ENCODE results near the gene CHRNA10.
"Not testable (repeated sequence)": the region's sequence is repeated elsewhere in the genome, so short reads cannot be mapped to it uniquely, and the experiment has no call there.

The CHRNA10 gene

DNA sequence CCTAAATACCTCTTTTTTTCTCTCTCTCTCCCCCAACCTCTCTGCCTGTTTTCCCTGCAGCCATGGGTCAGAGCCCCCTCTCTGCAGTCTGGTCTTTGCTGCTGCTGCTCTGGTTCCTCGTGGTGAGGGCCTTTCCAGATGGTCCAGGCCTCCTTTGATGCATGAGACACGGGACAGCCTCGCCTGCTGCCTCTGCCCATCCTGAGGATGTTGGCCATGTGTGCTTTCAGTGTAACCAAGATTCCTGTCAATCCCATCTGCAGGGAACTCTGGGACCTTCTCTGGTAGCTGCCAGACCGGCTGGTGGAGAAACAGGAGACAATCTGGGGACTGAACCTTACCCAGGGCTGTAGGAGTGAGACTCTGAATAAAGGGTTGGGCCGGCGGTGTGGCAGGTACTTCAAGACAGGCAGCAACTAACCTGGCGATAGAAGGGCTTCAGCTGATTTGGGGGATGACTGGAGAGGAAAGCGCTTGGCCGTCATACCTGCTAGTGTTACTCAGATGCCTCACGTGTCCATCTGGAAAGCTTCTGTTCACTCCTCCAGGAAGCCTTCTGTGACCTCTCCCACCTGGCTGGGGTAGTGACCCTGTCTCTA lies 7.1 kb downstream of the CHRNA10 start:
- no peak for DNase-seq (ENCODE audit: low spot score)

- DNase-seq (ENCODE audit: low spot score): no peak
Observed at GRCh38 chr11:3662856-3663255, 8.3 kb downstream of the CHRNA10 start.

- DNase-seq (ENCODE audit: low spot score): no peak
Observed at GRCh38 chr11:3660960-3661359, 10.2 kb downstream of the CHRNA10 start.

GRCh38 chr11:3659595-3660515 lies 11.3 kb downstream of the CHRNA10 start:
- no peak for DNase-seq (ENCODE audit: low spot score)

DNA sequence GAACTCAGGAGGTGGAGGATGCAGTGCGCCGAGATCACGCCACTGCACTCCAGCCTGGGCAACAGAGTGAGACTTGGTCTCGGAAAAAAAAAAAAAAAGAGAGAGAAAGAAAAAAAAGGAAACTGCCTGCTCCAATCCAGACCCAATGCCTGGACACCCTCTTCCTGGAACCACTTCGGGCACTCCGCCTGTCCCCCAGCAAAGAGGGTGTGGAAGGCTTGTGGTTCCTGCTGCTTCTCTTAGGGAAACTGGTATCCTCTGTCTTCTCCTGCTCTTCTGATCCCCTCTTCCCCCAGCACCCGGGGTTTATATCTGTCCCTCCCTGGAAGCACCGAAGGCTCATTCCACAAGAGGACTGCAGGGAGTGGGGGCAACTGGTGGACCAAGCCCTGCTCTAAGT lies 12.9 kb downstream of the CHRNA10 start:
- no peak for DNase-seq (ENCODE audit: low spot score)

DNA sequence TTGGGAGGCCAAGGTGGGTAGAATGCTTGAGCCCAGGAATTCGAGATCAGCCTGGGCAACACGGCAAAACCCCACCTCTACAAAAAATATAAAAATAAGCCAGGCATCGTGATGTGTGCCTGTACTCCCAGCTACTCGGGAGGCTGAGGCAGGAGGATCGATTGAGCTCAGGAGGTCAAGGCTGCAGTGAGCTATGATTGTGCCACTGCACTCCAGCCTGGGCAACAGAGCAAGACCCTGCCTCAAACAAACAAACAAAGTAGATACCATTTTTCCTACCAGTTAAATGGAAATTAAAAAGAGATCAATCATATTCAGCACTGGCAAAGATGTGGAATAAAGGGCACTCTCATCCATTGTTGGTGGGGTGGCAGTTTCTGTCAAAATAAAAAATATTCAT lies 13.9 kb downstream of the CHRNA10 start:
- DNase-seq (ENCODE audit: low spot score): not testable (repeated sequence)

DNA sequence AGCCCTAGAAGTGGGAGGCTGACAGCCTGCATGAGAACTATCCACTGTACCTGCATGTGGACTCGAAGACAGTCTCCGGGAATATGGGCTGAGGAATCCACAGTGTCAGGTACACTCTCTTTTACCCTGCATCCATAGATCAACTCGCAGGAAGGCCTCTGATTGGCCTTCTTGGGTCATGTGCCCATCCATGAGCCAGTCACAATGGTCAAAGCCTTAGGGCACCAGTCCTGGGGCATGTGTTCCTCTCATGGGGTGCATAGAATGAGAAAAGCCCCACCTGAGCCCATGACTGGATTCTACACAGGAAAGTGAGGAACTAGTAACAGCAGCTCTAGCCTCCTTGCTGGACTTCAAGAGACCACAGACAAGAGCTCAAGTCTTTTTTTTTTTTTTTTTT lies 15.6 kb downstream of the CHRNA10 start:
- no peak for DNase-seq (ENCODE audit: low spot score)

GRCh38 chr11:3652514-3652913 lies 18.7 kb downstream of the CHRNA10 start:
- not testable (repeated sequence) for DNase-seq (ENCODE audit: low spot score)

DNA sequence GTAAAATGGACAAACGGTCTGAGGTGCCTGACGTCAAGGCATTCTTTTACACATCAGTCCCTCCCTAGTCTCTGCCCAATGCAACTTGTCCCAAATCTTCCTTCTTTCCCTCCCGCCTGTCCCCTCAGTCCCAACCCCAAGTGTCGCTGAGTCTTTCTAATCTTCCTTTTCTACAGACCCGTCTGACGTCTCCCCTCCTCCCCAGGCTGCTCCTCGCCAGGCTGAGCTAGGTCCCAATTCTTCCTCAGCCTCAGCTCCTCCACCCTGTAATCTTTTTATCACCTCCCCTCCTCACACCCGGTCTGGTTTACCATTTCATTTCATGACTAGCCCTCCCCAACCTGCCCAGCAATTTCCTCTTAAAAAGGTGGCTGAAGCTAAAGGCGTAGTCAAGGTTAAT lies 21.8 kb downstream of the CHRNA10 start:
- not testable (repeated sequence) for DNase-seq (ENCODE audit: low spot score)

DNA sequence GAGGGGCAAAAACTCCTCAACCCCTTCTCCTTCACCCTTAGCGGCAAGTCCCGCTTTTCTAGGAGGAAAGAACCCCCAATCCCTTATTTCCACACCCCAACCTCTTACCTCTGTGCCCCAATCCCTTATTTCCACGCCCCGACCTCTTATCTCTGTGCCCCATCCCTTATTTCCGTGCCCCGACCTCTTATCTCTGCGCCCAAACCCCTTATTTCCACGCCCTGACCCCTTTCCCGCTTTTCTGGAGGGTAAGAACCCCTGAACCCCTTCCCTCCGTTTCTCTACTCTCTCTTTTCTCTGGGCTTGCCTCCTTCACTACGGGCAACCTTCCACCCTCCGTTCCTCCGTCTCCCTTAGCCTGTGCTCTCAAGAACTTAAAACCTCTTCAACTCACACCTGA lies 22.3 kb downstream of the CHRNA10 start:
- not testable (repeated sequence) for DNase-seq (ENCODE audit: low spot score)

- DNase-seq (ENCODE audit: low spot score): no peak
Observed at GRCh38 chr11:3645552-3645951, 25.6 kb downstream of the CHRNA10 start.

- no peak for DNase-seq (ENCODE audit: low spot score)
Observed at GRCh38 chr11:3644817-3645235, 26.4 kb downstream of the CHRNA10 start, which contains the start of gene ART1. TSS of gene ART1 (plus strand) at chr11:3645128. CDS start at chr11:3659214, 14,086 bp downstream.

DNA sequence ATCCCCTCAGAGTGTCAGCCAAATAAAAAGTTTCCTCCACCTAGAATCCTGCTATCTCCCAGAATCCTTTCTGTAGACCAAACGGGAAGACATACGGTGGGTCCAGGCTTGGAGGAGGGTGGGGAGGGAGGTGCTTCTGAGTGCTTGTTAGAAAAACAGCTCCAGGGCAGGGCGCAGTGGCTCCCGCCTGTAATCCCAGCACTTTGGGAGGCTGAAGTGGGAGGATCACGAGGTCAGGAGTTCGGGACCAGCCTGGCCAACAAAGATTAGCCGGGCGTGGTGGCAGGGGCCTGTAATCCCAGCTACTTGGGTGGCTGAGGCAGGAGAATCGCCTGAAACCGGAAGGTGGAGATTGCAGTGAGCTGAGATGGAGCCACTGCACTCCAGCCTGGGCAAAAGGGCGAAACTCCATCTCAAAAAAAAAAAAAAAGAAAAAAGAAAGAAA lies 28.1 kb downstream of the CHRNA10 start:
- DNase-seq (ENCODE audit: low spot score): peak; percentile 55

DNA sequence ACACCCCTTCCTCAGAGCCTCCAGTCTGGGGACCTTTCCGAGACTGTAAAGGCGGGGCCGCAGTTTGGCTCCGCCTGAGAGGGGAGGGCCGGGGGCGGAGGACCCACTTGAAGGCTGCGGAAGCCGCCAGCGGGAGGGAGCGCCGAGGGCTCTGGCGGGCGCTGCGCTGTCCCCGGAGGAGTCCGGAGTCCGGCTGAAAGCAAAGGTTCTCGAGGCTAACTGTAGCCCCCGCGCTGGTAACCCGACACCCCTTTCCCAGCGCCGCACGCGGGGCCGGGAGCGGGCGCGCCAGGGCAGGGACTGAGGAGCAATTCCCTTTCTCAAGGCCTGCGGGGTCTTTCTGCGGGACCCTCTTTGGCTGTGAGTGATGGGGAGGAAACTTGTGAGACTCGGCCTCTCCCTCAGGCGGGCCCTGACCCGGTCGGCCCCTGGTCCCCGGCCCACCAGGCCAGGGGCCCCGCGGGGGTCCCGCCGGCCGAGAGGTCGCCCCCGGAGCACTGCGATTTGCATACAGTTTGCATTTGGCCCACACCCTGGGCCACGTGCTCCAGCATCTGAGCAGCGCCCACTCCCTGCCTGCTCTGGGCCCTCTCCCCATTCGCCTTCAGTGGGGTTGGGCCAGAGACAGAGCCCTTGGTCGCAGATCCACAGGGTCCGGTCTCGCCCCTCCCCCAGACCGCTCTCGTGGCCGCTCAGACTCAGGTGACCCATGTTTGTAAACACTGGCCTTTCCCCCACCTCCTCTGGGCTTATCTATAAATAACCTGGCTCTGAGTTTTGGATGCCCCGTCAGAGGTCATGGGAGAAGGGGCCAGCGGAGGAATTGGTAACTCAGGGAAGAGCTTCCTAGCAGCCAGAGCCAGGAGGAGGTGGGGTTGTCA lies 28.9 kb downstream of the CHRNA10 start:
- peak; percentile 96 for DNase-seq (ENCODE audit: low spot score)

- DNase-seq (ENCODE audit: low spot score): no peak
Observed at GRCh38 chr11:3641701-3642070, 29.5 kb downstream of the CHRNA10 start, which contains the start of gene ART5. TSS of gene ART5 (minus strand) at chr11:3641992. CDS start at chr11:3641862, 130 bp downstream.

DNA sequence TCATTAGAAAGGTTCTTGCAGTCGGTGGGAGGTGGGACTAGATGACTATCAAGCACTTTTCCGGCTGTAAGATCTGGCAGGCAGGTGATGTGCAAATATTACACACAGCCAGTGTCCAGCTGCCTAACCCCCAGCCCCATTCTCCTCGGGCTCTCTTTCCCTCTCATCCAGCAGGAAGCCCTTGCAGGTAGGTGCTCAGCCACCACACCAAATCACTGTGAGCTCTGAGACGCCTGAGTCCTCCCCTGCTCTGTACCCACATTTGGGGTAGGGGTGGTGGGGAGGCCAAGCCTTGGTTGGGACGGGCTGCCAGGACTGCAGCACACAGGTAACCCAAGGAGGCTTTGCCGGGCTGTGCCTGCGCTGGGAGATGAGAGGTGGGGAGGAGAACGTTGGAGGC lies 30.0 kb downstream of the CHRNA10 start:
- DNase-seq (ENCODE audit: low spot score): no peak

DNA sequence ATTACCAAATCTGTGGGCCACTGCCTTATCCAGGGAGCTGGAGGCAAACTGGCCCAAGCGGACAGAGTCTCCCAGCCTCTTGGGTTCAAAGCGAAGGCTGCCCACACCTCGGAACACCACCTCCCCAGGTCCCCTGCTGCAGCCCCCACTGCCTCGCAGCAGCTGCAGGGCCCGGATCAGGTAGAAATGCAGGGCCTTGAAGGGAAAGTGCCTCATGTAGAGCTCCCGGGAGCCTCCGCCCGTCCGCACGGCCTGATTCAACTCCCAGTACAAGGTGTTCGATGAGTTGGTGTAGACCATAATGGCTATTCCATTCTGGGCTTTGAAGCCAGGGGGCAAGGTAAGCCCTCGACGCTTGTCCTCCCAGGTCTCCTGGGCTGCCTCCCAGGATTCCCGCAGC lies 31.3 kb downstream of the CHRNA10 start:
- DNase-seq (ENCODE audit: low spot score): no peak

DNA sequence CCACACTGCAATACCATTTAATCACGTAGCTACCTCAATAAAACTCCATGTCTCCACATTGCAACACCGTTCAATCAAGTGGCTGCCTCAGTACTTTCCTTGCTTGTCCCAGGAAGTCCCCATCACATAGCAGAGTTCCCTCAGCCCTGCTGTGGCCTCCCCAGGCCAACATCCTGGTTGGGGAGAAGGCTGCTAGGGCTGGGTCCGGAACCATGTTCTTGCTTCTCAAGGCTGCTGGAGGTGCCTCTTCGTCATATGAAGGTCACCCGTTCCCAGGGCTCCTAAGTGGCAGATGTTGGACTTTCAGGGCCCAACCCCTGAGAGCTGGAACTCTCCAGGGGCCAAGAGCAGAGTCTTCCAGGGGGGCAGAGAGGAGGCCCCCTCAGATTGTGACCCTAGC lies 32.7 kb downstream of the CHRNA10 start:
- DNase-seq (ENCODE audit: low spot score): no peak

GRCh38 chr11:3637201-3637600 lies 34.0 kb downstream of the CHRNA10 start:
- DNase-seq (ENCODE audit: low spot score): no peak

- no peak for DNase-seq (ENCODE audit: low spot score)
Observed at GRCh38 chr11:3635641-3636375, 35.4 kb downstream of the CHRNA10 start.

DNA sequence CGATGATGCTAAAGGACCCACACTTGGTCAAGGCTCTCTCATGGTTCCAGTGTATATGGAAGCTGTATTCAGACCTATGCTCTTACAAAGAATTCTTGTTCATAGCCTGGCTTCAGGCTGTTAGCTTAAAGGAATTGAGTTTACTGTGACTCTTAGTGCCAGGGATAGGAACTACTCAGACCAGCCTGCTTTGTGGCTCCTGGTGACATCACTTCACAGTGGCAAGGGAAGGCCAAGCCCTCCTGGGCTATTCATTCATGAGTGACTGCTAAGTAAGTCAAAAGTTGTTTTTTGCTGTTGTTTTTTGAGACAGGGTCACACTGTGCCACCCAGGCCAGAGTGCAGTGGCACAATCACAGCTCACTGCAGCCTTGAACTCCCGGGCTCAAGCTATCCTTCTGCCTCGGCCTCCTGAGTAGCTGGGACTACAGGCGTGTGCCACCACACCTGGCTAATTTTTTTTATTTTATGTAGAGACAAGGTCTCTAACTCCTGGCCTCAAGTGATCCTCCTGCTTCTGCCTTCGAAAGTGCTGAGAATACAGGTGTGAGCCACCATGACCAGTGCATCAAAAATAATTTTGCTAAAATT lies 39.0 kb downstream of the CHRNA10 start:
- DNase-seq (ENCODE audit: low spot score): no peak
